Measurements from ENCODE around the gene NEMP2. TPM values are rescaled to one million over a fixed set of nuclear protein-coding genes. Genes with fewer than 3 reads are reported as not detected.

The NEMP2 gene
- total RNA-seq, 2 experiments from 2014 or later = 11.6 to 12.2 TPM

DNA sequence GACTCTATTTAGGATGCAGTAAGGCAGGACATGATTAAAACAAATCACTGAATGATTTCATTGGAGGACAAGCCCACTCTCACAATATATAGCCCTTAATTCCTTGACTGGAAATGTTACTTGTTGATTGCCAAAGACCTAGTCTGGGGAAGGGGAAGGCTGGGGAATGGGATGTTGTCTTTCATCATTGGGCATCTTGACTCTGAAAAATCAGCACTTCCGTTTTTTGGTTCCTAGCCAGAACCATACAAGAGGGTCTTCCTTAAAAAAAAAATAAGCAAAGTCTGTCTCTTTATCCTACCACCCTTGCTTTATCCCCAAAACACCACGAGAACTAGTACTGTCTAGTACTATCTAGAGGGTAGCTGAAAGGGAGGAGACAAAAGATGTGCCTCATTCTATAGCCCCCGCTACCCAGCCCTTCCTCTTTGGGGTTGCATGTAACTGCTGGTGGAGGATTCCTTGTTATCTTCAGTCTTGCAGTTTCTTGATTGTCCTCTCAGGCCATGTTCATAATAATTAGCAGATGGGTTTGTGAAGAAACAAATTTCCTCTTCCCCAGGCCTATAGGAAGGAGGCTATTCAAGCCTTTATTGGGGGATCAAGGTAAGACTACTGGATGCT, 55.8 kb downstream of the NEMP2 start:
- H3K27ac ChIP-seq (ENCODE audit: low read depth in 1 of 2, low read length in 2 of 2) = no peak overlapping the region
- ATAC-seq (ENCODE audit: poor library complexity) (no peak), DNase-seq (no peak)
- no peaks in the 10 kb centered on the region for H3K4me1 ChIP-seq (ENCODE audit: insufficient read depth, low read length)
- Mint-ChIP-seq H3K27ac (peak overlapping the region; percentile 45), H3K4me3 (no peak overlapping the region), H3K27me3 (no peaks in the 10 kb centered on the region), H3K9me3 (no peaks in the 10 kb centered on the region), H3K36me3 (ENCODE audit: low read depth) (peaks cover 35% of the 10 kb centered on the region), H3K4me1 (ENCODE audit: low read depth) (peaks cover 25% of the 10 kb centered on the region)
- no peaks in the 10 kb centered on the region for H3K9me3 ChIP-seq (ENCODE audit: control insufficient read depth in 1 of 2, insufficient read depth in 1 of 2, low read length in 2 of 2)
- no peaks in the 10 kb centered on the region for H3K36me3 ChIP-seq (ENCODE audit: insufficient read depth, low read length)
- ChIA-PET CTCF (no interaction called here), POLR2A (interaction anchor here (1.0 to 1.3 kb wide), 2 partner anchors 9 to 71 kb away, joined by 3 read pairs; no protein-coding TSS in a partner anchor)
- intact Hi-C loops (cut with DNase I, micrococcal nuclease) = no loop called here
- TF ChIP-seq, protein P1, sequence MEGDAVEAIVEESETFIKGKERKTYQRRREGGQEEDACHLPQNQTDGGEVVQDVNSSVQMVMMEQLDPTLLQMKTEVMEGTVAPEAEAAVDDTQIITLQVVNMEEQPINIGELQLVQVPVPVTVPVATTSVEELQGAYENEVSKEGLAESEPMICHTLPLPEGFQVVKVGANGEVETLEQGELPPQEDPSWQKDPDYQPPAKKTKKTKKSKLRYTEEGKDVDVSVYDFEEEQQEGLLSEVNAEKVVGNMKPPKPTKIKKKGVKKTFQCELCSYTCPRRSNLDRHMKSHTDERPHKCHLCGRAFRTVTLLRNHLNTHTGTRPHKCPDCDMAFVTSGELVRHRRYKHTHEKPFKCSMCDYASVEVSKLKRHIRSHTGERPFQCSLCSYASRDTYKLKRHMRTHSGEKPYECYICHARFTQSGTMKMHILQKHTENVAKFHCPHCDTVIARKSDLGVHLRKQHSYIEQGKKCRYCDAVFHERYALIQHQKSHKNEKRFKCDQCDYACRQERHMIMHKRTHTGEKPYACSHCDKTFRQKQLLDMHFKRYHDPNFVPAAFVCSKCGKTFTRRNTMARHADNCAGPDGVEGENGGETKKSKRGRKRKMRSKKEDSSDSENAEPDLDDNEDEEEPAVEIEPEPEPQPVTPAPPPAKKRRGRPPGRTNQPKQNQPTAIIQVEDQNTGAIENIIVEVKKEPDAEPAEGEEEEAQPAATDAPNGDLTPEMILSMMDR (IDR thresholded peaks at IDR 0.05) = no peak
- H3K27me3 ChIP-seq (ENCODE audit: control insufficient read depth in 1 of 2, insufficient read depth in 2 of 2, low read length in 2 of 2) = no peaks in the 10 kb centered on the region
- H3K4me3 ChIP-seq (ENCODE audit: low read length) = no peak overlapping the region

DNA sequence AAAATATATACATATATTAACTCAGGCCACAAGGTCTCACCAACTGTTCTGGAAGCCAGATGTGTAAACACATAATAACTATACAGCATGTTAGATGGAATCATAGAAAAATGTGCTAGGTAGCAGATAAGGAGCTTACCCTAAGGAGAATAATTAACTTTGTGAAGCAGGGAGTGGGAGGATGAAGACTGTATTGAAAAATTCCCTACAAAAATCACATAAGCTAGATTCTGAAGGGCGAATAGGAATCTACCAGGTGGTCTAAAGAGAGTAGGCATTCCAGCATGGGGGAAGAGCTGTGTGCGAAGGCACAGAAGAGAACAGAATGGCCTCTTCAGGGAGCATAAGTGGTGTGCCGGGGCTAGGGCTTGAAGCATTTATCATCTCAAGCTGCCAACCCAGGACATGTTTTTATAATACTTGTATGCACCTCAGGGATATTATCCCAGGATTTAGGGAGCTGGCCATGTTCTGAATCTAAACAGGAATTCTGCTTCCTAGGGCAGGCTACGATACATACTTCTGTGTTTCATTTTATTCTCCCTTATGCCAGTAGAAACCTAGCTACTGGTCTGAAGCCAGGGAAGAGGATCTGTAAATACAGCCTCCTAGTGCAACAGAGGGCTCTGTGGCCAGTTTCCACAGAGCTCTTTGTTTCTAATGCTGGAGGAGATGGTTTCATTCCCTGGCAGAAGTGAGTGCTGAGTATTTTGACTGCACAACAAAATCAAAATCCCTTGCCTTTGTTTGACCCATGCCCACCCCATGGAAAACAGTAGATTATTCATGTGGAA, 56.7 kb downstream of the NEMP2 start:
- Histone ChIP-seq H3K4me3 (ENCODE audit: low read length) (no peak overlapping the region), H3K36me3 (ENCODE audit: insufficient read depth, low read length) (no peaks in the 10 kb centered on the region), H3K4me1 (ENCODE audit: insufficient read depth, low read length) (no peaks in the 10 kb centered on the region), H3K9me3 (ENCODE audit: control insufficient read depth in 1 of 2, insufficient read depth in 1 of 2, low read length in 2 of 2) (no peaks in the 10 kb centered on the region), H3K27me3 (ENCODE audit: control insufficient read depth in 1 of 2, insufficient read depth in 2 of 2, low read length in 2 of 2) (no peaks in the 10 kb centered on the region), H3K27ac (ENCODE audit: low read depth in 1 of 2, low read length in 2 of 2) (peak overlapping the region in 1 of 2 donors; percentile 35)
- ChIA-PET CTCF (interaction anchor here (0.5 kb wide), 1 partner anchor 103 kb away, joined by 3 read pairs; no protein-coding TSS in a partner anchor), POLR2A (interaction anchor here (1.0 to 1.3 kb wide), 2 partner anchors 10 to 26 kb away, joined by 3 read pairs; no protein-coding TSS in a partner anchor)
- intact Hi-C loops (cut with DNase I, micrococcal nuclease) = no loop called here
- TF ChIP-seq, protein P1 (IDR thresholded peaks at IDR 0.05) = no peak
- Mint-ChIP-seq H3K4me3 (no peak overlapping the region), H3K9me3 (no peaks in the 10 kb centered on the region), H3K27me3 (no peaks in the 10 kb centered on the region), H3K36me3 (ENCODE audit: low read depth) (peaks cover 38% of the 10 kb centered on the region), H3K4me1 (ENCODE audit: low read depth) (peaks cover 20% of the 10 kb centered on the region), H3K27ac (no peak overlapping the region)
- DNase-seq = no peak
- ATAC-seq (ENCODE audit: poor library complexity) = no peak

DNA sequence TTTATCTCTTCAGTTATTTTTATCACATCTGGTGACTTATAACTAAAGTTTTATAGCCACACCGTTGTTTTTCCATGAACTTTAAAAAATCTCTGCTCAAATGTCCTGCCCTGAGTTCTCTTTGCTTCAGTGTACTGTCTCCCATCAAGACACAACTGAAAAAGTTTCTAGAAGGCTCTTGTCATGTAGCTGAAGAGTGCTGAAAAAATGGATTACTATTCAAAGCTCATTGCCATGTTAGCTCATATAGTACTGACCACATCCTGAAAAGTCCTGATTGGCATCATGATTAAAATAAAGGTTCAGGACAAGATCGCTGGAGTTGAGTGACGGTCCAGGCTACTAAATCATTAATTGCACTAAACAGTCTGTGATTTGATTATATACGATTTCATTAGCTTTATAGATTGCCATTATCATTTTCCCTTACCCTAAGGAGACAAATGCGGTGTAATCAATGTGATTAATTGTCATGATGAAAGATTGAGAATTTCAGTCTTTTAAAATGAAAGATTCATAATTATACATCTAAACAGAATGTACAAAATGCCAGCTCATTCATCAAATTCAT, 64.2 kb downstream of the NEMP2 start:
- intact Hi-C loops (cut with DNase I, micrococcal nuclease) = no loop called here
- ChIA-PET CTCF (interaction anchor here (2.0 kb wide), 1 partner anchor 10 kb away, joined by 4 read pairs; no protein-coding TSS in a partner anchor), POLR2A (interaction anchor here (1.2 kb wide), 1 partner anchor 18 kb away, joined by 3 read pairs; no protein-coding TSS in a partner anchor)
- no peaks in the 10 kb centered on the region for H3K9me3 Mint-ChIP-seq
- peaks cover 52% of the 10 kb centered on the region for H3K4me1 Mint-ChIP-seq (ENCODE audit: low read depth)
- Histone ChIP-seq H3K36me3 (ENCODE audit: insufficient read depth, low read length) (peaks cover 16% of the 10 kb centered on the region), H3K27ac (ENCODE audit: low read depth in 1 of 2, low read length in 2 of 2) (no peak overlapping the region), H3K9me3 (ENCODE audit: control insufficient read depth in 1 of 2, insufficient read depth in 1 of 2, low read length in 2 of 2) (no peaks in the 10 kb centered on the region), H3K27me3 (ENCODE audit: control insufficient read depth in 1 of 2, insufficient read depth in 2 of 2, low read length in 2 of 2) (no peaks in the 10 kb centered on the region), H3K4me3 (ENCODE audit: low read length) (no peak overlapping the region), H3K4me1 (ENCODE audit: insufficient read depth, low read length) (peaks cover 16% of the 10 kb centered on the region)
- H3K27me3 Mint-ChIP-seq = no peaks in the 10 kb centered on the region
- TF ChIP-seq, protein P1 (IDR thresholded peaks at IDR 0.05) = no peak
- no peak overlapping the region for H3K27ac Mint-ChIP-seq
- ATAC-seq (ENCODE audit: poor library complexity) (no peak), DNase-seq (no peak)
- H3K36me3 Mint-ChIP-seq (ENCODE audit: low read depth) = peaks cover 82% of the 10 kb centered on the region
- H3K4me3 Mint-ChIP-seq = no peak overlapping the region
